ENCODE data around the gene FBXW11.

DNA sequence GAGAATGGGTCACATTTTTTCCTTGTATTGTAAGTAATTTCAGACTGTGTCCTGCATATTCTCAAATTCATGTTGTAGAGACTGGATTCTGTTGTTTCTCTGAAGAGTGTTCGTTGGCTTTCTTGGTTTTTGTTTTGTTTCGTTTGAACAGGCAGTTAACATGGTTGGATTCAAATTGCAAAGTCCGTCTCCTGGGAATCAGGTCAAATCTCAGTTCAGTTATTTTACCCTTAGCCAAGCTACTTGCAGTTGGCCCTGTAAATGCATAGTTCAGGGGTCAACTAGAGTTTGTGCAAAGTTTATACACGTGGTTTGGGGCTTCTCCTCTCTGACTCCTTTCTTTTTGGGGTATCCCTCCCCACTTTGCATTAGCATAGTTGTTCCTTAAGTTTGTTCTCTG lies 21.7 kb upstream of the FBXW11 start:
- TF ChIP-seq POLR2AphosphoS5 (IDR thresholded peaks at IDR 0.05; ENCODE audit: low read depth) (no peak), GABPA (IDR thresholded peaks at IDR 0.05; ENCODE audit: low read depth) (no peak), SPI1 (IDR thresholded peaks at IDR 0.05; ENCODE audit: borderline replicate concordance, low read depth) (no peak)
- TF ChIP-seq, protein P1, sequence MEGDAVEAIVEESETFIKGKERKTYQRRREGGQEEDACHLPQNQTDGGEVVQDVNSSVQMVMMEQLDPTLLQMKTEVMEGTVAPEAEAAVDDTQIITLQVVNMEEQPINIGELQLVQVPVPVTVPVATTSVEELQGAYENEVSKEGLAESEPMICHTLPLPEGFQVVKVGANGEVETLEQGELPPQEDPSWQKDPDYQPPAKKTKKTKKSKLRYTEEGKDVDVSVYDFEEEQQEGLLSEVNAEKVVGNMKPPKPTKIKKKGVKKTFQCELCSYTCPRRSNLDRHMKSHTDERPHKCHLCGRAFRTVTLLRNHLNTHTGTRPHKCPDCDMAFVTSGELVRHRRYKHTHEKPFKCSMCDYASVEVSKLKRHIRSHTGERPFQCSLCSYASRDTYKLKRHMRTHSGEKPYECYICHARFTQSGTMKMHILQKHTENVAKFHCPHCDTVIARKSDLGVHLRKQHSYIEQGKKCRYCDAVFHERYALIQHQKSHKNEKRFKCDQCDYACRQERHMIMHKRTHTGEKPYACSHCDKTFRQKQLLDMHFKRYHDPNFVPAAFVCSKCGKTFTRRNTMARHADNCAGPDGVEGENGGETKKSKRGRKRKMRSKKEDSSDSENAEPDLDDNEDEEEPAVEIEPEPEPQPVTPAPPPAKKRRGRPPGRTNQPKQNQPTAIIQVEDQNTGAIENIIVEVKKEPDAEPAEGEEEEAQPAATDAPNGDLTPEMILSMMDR (IDR thresholded peaks at IDR 0.05; ENCODE audit: insufficient read depth, low read length), result no peak
- TF ChIP-seq, protein P2, sequence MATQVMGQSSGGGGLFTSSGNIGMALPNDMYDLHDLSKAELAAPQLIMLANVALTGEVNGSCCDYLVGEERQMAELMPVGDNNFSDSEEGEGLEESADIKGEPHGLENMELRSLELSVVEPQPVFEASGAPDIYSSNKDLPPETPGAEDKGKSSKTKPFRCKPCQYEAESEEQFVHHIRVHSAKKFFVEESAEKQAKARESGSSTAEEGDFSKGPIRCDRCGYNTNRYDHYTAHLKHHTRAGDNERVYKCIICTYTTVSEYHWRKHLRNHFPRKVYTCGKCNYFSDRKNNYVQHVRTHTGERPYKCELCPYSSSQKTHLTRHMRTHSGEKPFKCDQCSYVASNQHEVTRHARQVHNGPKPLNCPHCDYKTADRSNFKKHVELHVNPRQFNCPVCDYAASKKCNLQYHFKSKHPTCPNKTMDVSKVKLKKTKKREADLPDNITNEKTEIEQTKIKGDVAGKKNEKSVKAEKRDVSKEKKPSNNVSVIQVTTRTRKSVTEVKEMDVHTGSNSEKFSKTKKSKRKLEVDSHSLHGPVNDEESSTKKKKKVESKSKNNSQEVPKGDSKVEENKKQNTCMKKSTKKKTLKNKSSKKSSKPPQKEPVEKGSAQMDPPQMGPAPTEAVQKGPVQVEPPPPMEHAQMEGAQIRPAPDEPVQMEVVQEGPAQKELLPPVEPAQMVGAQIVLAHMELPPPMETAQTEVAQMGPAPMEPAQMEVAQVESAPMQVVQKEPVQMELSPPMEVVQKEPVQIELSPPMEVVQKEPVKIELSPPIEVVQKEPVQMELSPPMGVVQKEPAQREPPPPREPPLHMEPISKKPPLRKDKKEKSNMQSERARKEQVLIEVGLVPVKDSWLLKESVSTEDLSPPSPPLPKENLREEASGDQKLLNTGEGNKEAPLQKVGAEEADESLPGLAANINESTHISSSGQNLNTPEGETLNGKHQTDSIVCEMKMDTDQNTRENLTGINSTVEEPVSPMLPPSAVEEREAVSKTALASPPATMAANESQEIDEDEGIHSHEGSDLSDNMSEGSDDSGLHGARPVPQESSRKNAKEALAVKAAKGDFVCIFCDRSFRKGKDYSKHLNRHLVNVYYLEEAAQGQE (IDR thresholded peaks at IDR 0.05; ENCODE audit: insufficient replicate concordance, low read depth), result no peak
